HepG2 (cell line): ENCODE results near the gene C11orf86. TPM values are rescaled to one million over a fixed set of nuclear protein-coding genes. Genes with fewer than 3 reads are reported as not detected.

Experiments
- ADNP ChIP-seq: sonication (generic); formaldehyde crosslinking; IDR thresholded peaks from 2 replicates; pipeline ENCODE4 v1.4.0; 2020; ENCODE audit warnings: missing genetic modification reagents
- E2F5 ChIP-seq: sonication (generic); formaldehyde crosslinking; conservative IDR thresholded peaks from 2 replicates; pipeline ENCODE4 v1.4.0; 2020; ENCODE audit warnings: missing genetic modification reagents
- HNF4G ChIP-seq, 2 experiments: sonication (generic) in 1 of 2; formaldehyde crosslinking in 1 of 2; IDR thresholded peaks; 2 replicates each; pipeline versions ENCODE4 v1.4.0 to v1.6.1; 2011 to 2020; ENCODE audit warnings: borderline replicate concordance in 2 of 2, low read depth in 2 of 2, mild to moderate bottlenecking in 2 of 2, low read length in 1 of 2, missing genetic modification reagents in 1 of 2, moderate library complexity in 1 of 2
- KAT7 ChIP-seq: IDR thresholded peaks from 2 replicates; pipeline ENCODE4 v1.6.1; 2018; ENCODE audit warnings: borderline replicate concordance, missing compliant biosample characterization
- MYC ChIP-seq: sonication (generic); formaldehyde crosslinking; IDR thresholded peaks from 2 replicates; pipeline ENCODE4 v1.9.0; 2021; ENCODE audit warnings: missing genetic modification reagents, borderline replicate concordance
- NFE2L2 ChIP-seq: fragments of 150-350 bp; IDR thresholded peaks from 2 replicates; pipeline ENCODE4 v1.6.1; 2014; ENCODE audit warnings: low read length
- PAWR ChIP-seq: sonication (generic); formaldehyde crosslinking; IDR thresholded peaks from 2 replicates; pipeline ENCODE4 v1.4.0; 2020; ENCODE audit warnings: missing genetic modification reagents, mild to moderate bottlenecking, borderline replicate concordance
- TERF1 ChIP-seq: sonication (generic); formaldehyde crosslinking; IDR thresholded peaks from 2 replicates; pipeline ENCODE4 v1.8.0; 2022; ENCODE audit warnings: mild to moderate bottlenecking, missing genetic modification reagents, moderate library complexity
- U2AF1 ChIP-seq: fragments of 200-400 bp; formaldehyde crosslinking; optimal IDR thresholded peaks from 2 replicates; pipeline ENCODE3; 2017; ENCODE audit warnings: mild to moderate bottlenecking, low read depth, low read length
- ZNF256 ChIP-seq: sonication (generic); formaldehyde crosslinking; conservative IDR thresholded peaks from 2 replicates; pipeline ENCODE4 v1.4.0; 2020; ENCODE audit warnings: missing genetic modification reagents
- ZNF496 ChIP-seq: sonication (generic); formaldehyde crosslinking; IDR thresholded peaks from 2 replicates; pipeline ENCODE4 v1.8.1; 2023; ENCODE audit warnings: mild to moderate bottlenecking, moderate library complexity, missing genetic modification reagents; ENCODE audit not compliant: insufficient replicate concordance
- ZNF546 ChIP-seq: sonication (generic); formaldehyde crosslinking; conservative IDR thresholded peaks from 2 replicates; pipeline ENCODE4 v1.8.1; 2023; ENCODE audit warnings: mild to moderate bottlenecking, missing genetic modification reagents
- ZNF816 ChIP-seq: sonication (generic); formaldehyde crosslinking; IDR thresholded peaks from 2 replicates; pipeline ENCODE4 v1.8.0; 2022; ENCODE audit warnings: missing genetic modification reagents, mild to moderate bottlenecking, borderline replicate concordance
- polyA plus RNA-seq, 8 experiments: library from polyadenylated mRNA; depleted of rRNA in 3 of 8; stranded (reverse) in 7 of 8; unstranded in 1 of 8; fragments of >200 nt; fragmentation: Illumina TruSeq in 4 of 8; extraction: Trizol in 4 of 8; gene quantifications; 2 replicates each; pipeline versions ENCODE4 v1.2.1 to v1.2.3, GENCODE V29; 2011 to 2016; ENCODE audit warnings: low read depth in 4 of 8, missing spikeins in 1 of 8, mixed read lengths in 1 of 8; ENCODE audit not compliant: insufficient read depth in 1 of 8
- total RNA-seq, 5 experiments: library from RNA; depleted of rRNA; stranded (reverse); fragments of >200 nt; fragmentation: Illumina TruSeq; extraction: Trizol; gene quantifications; 2 replicates each; pipeline ENCODE4 v1.2.3, GENCODE V29; 2016; ENCODE audit warnings: low read depth in 1 of 5
- TF ChIP-seq, protein P1 (sequence below): sonication (generic); formaldehyde crosslinking; IDR thresholded peaks from 2 replicates; pipeline ENCODE4 v1.9.0; 2022; ENCODE audit warnings: low read depth, missing genetic modification reagents
- TF ChIP-seq, protein P2 (sequence below): IDR thresholded peaks from 2 replicates; pipeline ENCODE4 v1.6.1; 2012; ENCODE audit warnings: low read length, improper control_type of control experiment
- TF ChIP-seq, protein P3 (sequence below): sonication (generic); formaldehyde crosslinking; IDR thresholded peaks from 2 replicates; pipeline ENCODE4 v1.5.0; 2020; ENCODE audit warnings: missing genetic modification reagents, mild to moderate bottlenecking, borderline replicate concordance
- TF ChIP-seq, protein P4 (sequence below): sonication (generic); formaldehyde crosslinking; IDR thresholded peaks from 2 replicates; pipeline ENCODE4 v1.5.1; 2020; ENCODE audit warnings: missing genetic modification reagents, mild to moderate bottlenecking, borderline replicate concordance

Gene C11orf86
- total and polyA plus RNA-seq, 2 of the 13 experiments (the other 11 are each of a cell fraction or from before 2014, with no cell fraction given) = 0.11 to 0.18 TPM

DNA sequence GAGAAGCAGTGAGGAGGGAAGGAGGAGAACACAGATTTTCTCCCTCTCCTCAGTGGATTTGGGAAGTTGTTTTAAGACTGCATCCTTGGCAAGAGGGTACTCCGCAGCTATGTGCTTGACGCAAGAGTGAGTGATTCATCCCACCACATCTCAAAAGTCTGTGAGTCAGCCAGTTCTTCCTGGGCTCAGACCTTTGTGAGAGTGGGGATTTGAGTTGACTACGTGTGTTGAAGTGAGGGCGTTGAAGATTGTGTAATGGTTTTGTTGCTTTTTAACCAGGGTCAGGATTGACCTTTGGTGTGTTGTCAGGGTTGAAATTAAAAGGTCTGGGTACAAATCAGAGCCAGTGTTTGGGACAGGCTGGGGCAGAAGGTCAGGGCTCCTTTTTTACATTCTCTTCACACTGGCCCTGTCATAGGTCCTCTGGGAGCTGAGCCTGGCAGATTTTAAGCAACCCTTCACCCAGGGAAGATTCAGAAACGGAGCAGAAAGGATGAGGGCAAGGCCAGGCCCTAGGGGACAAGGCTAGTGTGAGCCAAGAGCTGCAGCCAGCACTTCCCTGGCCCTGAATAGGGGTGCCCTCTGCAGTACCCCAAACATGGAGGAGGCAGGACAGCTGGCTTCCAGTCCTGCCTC lies 4.2 kb upstream of the C11orf86 start (continued):
- TF ChIP-seq, protein P1, sequence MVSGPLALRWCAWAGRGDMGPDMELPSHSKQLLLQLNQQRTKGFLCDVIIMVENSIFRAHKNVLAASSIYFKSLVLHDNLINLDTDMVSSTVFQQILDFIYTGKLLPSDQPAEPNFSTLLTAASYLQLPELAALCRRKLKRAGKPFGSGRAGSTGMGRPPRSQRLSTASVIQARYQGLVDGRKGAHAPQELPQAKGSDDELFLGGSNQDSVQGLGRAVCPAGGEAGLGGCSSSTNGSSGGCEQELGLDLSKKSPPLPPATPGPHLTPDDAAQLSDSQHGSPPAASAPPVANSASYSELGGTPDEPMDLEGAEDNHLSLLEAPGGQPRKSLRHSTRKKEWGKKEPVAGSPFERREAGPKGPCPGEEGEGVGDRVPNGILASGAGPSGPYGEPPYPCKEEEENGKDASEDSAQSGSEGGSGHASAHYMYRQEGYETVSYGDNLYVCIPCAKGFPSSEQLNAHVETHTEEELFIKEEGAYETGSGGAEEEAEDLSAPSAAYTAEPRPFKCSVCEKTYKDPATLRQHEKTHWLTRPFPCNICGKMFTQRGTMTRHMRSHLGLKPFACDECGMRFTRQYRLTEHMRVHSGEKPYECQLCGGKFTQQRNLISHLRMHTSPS (CRISPR knock-in tag) = peak; percentile 18; the same call in 1 of the 2 replicates
- TF ChIP-seq, protein P2, sequence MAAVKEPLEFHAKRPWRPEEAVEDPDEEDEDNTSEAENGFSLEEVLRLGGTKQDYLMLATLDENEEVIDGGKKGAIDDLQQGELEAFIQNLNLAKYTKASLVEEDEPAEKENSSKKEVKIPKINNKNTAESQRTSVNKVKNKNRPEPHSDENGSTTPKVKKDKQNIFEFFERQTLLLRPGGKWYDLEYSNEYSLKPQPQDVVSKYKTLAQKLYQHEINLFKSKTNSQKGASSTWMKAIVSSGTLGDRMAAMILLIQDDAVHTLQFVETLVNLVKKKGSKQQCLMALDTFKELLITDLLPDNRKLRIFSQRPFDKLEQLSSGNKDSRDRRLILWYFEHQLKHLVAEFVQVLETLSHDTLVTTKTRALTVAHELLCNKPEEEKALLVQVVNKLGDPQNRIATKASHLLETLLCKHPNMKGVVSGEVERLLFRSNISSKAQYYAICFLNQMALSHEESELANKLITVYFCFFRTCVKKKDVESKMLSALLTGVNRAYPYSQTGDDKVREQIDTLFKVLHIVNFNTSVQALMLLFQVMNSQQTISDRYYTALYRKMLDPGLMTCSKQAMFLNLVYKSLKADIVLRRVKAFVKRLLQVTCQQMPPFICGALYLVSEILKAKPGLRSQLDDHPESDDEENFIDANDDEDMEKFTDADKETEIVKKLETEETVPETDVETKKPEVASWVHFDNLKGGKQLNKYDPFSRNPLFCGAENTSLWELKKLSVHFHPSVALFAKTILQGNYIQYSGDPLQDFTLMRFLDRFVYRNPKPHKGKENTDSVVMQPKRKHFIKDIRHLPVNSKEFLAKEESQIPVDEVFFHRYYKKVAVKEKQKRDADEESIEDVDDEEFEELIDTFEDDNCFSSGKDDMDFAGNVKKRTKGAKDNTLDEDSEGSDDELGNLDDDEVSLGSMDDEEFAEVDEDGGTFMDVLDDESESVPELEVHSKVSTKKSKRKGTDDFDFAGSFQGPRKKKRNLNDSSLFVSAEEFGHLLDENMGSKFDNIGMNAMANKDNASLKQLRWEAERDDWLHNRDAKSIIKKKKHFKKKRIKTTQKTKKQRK = no peak
- no peak for TF ChIP-seq MYC (CRISPR knock-in tag)
- no peak for TF ChIP-seq PAWR (CRISPR knock-in tag)
- peak; percentile 94 for TF ChIP-seq HNF4G (IDR thresholded peaks at IDR 0.05; ENCODE audit: borderline replicate concordance, low read depth, low read length)
- TF ChIP-seq HNF4G (CRISPR knock-in tag; IDR thresholded peaks at IDR 0.05; ENCODE audit: borderline replicate concordance, low read depth) = peak; percentile 86; the same call in 1 of the 2 replicates
- TF ChIP-seq ZNF496 (CRISPR knock-in tag) = no peak
- no peak for TF ChIP-seq ADNP (CRISPR knock-in tag)
- TF ChIP-seq TERF1 (CRISPR knock-in tag) = no peak
- TF ChIP-seq E2F5 (CRISPR knock-in tag) = no peak
- TF ChIP-seq, protein P3, sequence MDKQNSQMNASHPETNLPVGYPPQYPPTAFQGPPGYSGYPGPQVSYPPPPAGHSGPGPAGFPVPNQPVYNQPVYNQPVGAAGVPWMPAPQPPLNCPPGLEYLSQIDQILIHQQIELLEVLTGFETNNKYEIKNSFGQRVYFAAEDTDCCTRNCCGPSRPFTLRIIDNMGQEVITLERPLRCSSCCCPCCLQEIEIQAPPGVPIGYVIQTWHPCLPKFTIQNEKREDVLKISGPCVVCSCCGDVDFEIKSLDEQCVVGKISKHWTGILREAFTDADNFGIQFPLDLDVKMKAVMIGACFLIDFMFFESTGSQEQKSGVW (CRISPR knock-in tag) = no peak
- no peak for TF ChIP-seq ZNF546 (CRISPR knock-in tag)
- no peak for TF ChIP-seq U2AF1
- TF ChIP-seq NFE2L2 = no peak
- TF ChIP-seq ZNF256 (CRISPR knock-in tag) = no peak
- TF ChIP-seq, protein P4, sequence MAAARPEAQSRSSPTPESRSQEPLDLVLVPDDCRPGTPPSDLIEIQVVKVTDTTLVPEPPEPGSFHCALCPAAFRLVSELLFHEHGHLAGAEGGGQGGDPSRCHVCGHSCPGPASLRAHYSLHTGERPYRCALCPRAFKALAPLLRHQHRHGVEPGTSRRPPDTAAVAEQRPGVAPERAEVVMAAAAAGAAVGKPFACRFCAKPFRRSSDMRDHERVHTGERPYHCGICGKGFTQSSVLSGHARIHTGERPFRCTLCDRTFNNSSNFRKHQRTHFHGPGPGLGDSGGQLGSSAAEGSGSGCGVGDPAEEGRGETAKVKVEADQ = no peak; the same call in 1 of the 2 replicates
- no peak for TF ChIP-seq KAT7 (CRISPR knock-in tag)
- TF ChIP-seq ZNF816 (CRISPR knock-in tag) = peak; percentile 93
